Mucosa of stomach (tissue), 1 donor: ENCODE measurements around the gene GPR156.
"Not testable (repeated sequence)": the region's sequence is repeated elsewhere in the genome, so short reads cannot be mapped to it uniquely, and the experiment has no call there.

ENCODE experiments used
- H3K27me3 ChIP-seq: one replicate; pipeline ENCODE4 v1.7.0; 2013; ENCODE audit warnings: mild to moderate bottlenecking, low read length; ENCODE audit not compliant: control insufficient read depth, insufficient read depth
- H3K36me3 ChIP-seq: one replicate; pipeline ENCODE4 v1.7.0; 2013; ENCODE audit warnings: low read length; ENCODE audit not compliant: control insufficient read depth, insufficient read depth
- H3K4me1 ChIP-seq: one replicate; pipeline ENCODE4 v1.7.0; 2013; ENCODE audit warnings: mild to moderate bottlenecking, low read length; ENCODE audit not compliant: control insufficient read depth, insufficient read depth
- H3K4me3 ChIP-seq: one replicate; pipeline ENCODE4 v1.7.0; 2013; ENCODE audit warnings: low read length
- H3K9ac ChIP-seq: one replicate; pipeline ENCODE4 v1.7.0; 2013; ENCODE audit warnings: mild to moderate bottlenecking, low read length, moderate library complexity
- H3K9me3 ChIP-seq: one replicate; pipeline ENCODE4 v1.7.0; 2013; ENCODE audit warnings: mild to moderate bottlenecking, low read length, moderate library complexity; ENCODE audit not compliant: control insufficient read depth
- donor health status: Pancreatic carcinoma.

Gene GPR156

GRCh38 chr3:120265989-120266388 lies 19.0 kb downstream of the GPR156 start:
- no peak overlapping the region for H3K4me3 ChIP-seq
- H3K9ac ChIP-seq: no peak overlapping the region
- no peaks in the 10 kb centered on the region for H3K9me3 ChIP-seq
- no peaks in the 10 kb centered on the region for H3K4me1 ChIP-seq
- H3K27me3 ChIP-seq: no peaks in the 10 kb centered on the region
- no peaks in the 10 kb centered on the region for H3K36me3 ChIP-seq

DNA sequence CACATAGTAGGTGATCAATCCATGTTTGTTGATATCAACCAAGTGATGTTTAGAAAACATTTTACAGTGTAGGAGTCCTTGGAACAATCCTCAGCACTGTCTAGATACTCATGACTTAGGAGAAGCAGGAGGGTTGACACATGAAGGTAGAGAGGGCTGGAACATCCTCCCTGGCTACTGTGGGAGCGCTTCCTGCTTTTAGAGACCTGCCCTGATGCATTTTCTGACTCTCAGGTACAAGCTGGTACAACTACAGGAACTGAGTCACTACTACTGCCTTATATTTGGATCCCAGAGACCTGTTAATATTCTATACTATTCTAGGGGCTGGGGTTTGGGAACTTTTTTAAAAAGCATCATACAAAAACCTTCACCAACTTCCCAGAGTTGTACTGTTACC lies 20.1 kb downstream of the GPR156 start:
- Histone ChIP-seq H3K36me3 (no peaks in the 10 kb centered on the region), H3K9ac (no peak overlapping the region), H3K4me3 (no peak overlapping the region), H3K4me1 (no peaks in the 10 kb centered on the region), H3K9me3 (no peaks in the 10 kb centered on the region), H3K27me3 (no peaks in the 10 kb centered on the region)

DNA sequence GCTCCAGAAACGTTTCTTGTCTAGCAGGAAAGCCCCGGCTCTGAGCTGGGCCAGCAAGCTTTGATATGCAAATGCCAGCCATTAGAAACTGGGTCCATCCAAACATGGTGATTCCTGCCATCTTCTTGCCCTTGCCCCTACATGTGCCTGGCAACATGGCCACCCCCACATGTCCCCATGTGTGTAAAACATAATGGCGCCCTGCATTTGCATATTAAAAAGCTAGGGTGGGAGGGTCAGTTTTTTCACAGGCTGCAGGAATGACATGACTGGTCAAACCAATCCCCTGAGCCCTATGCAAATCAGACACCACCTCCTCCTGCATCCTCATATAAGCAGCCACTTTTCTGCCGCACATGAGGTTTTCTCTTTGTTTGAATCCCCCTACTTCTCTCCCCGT lies 21.2 kb downstream of the GPR156 start:
- no peak overlapping the region for H3K4me3 ChIP-seq
- no peaks in the 10 kb centered on the region for H3K9me3 ChIP-seq
- no peak overlapping the region for H3K9ac ChIP-seq
- no peaks in the 10 kb centered on the region for H3K4me1 ChIP-seq
- no peaks in the 10 kb centered on the region for H3K36me3 ChIP-seq
- no peaks in the 10 kb centered on the region for H3K27me3 ChIP-seq

DNA sequence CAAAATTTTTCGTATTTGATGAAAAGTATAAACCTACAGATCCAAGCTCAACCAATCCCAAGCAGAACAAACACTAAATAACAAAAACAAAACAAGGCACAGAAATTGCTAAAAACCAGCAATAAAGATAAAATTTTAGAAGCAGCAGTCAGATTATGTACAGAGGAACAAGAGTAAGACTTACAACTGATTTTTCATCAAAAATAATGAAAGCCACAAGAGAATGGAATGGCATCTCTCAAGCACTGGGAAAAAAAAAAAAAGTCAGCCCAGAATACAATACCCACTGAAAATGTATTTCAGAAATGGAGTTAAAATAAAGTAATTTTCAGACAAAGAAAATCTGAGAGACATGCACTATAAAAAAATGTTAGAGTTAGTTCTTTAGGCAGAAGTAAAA lies 27.0 kb downstream of the GPR156 start:
- Histone ChIP-seq H3K36me3 (no peaks in the 10 kb centered on the region), H3K9ac (no peak overlapping the region), H3K4me3 (no peak overlapping the region), H3K27me3 (no peaks in the 10 kb centered on the region), H3K9me3 (no peaks in the 10 kb centered on the region), H3K4me1 (no peaks in the 10 kb centered on the region)

- H3K9me3 ChIP-seq: no peaks in the 10 kb centered on the region
- no peaks in the 10 kb centered on the region for H3K27me3 ChIP-seq
- no peak overlapping the region for H3K9ac ChIP-seq
- H3K36me3 ChIP-seq: no peaks in the 10 kb centered on the region
- H3K4me1 ChIP-seq: no peaks in the 10 kb centered on the region
- H3K4me3 ChIP-seq: no peak overlapping the region
These were observed 39.6 kb downstream of the GPR156 start for GRCh38 chr3:120245386-120245785.

DNA sequence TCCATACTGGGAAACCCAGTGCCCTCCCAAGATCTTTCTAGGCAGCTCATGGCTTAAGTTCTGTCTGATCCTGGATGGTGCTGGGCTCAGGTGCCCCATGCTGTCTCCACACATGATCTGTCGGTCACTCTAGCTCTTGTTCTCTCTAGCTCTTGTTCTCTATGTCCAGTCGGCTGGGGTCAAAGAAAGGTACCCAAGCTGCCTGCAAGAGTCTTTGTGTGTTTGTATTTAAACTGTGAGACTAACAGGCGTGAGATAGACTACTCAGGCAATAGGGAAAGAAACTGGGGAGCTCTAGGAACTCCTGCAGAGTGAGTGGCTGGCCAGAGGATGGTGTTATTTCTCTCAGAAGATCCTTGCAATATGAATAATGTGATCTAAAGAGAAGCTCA lies 40.2 kb downstream of the GPR156 start:
- H3K4me3 ChIP-seq: no peak overlapping the region
- no peaks in the 10 kb centered on the region for H3K27me3 ChIP-seq
- H3K9me3 ChIP-seq: no peaks in the 10 kb centered on the region
- H3K9ac ChIP-seq: no peak overlapping the region
- no peaks in the 10 kb centered on the region for H3K36me3 ChIP-seq
- no peaks in the 10 kb centered on the region for H3K4me1 ChIP-seq

GRCh38 chr3:120239644-120240043 lies 45.4 kb downstream of the GPR156 start:
- Histone ChIP-seq H3K4me3 (no peak overlapping the region), H3K27me3 (no peaks in the 10 kb centered on the region), H3K4me1 (no peaks in the 10 kb centered on the region), H3K9ac (no peak overlapping the region), H3K9me3 (no peaks in the 10 kb centered on the region), H3K36me3 (no peaks in the 10 kb centered on the region)

GRCh38 chr3:120227710-120228347 lies 57.2 kb downstream of the GPR156 start:
- no peaks in the 10 kb centered on the region for H3K9me3 ChIP-seq
- no peak overlapping the region for H3K9ac ChIP-seq
- no peaks in the 10 kb centered on the region for H3K36me3 ChIP-seq
- H3K4me3 ChIP-seq: no peak overlapping the region
- H3K4me1 ChIP-seq: no peaks in the 10 kb centered on the region
- H3K27me3 ChIP-seq: no peaks in the 10 kb centered on the region

- Histone ChIP-seq H3K36me3 (no peaks in the 10 kb centered on the region), H3K4me3 (no peak overlapping the region), H3K9ac (no peak overlapping the region), H3K4me1 (no peaks in the 10 kb centered on the region), H3K9me3 (no peaks in the 10 kb centered on the region), H3K27me3 (no peaks in the 10 kb centered on the region)
These were observed 60.8 kb downstream of the GPR156 start for GRCh38 chr3:120224237-120224636.

- Histone ChIP-seq H3K27me3 (no peaks in the 10 kb centered on the region), H3K9ac (no peak overlapping the region), H3K9me3 (no peaks in the 10 kb centered on the region), H3K4me3 (no peak overlapping the region), H3K4me1 (no peaks in the 10 kb centered on the region), H3K36me3 (no peaks in the 10 kb centered on the region)
These were observed 66.0 kb downstream of the GPR156 start for GRCh38 chr3:120218981-120219380.

DNA sequence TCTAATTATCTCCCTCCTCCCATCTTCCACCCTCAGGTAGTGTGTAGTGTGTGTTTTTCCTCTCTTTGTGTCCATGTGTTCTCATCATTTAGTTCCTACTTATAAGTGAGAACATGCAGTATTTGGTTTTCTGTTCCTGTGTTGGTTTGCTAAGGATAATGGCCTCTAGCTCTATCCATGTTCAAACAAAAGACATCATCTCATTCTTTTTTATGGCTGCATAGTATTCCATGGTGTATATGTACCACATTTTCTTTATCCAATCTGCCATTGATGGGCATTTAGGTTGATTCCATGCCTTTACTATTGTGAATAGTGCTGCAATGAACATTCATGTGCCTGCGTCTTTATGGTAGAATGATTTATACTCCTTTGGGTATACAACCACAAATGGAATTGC lies 68.4 kb downstream of the GPR156 start:
- H3K9ac ChIP-seq, H3K36me3 ChIP-seq, H3K4me3 ChIP-seq, H3K9me3 ChIP-seq, H3K27me3 ChIP-seq, H3K4me1 ChIP-seq: not testable (repeated sequence)

GRCh38 chr3:120214176-120214575 lies 70.8 kb downstream of the GPR156 start:
- no peaks in the 10 kb centered on the region for H3K36me3 ChIP-seq
- no peaks in the 10 kb centered on the region for H3K4me1 ChIP-seq
- H3K9ac ChIP-seq: no peak overlapping the region
- no peak overlapping the region for H3K4me3 ChIP-seq
- no peaks in the 10 kb centered on the region for H3K27me3 ChIP-seq
- no peaks in the 10 kb centered on the region for H3K9me3 ChIP-seq

GRCh38 chr3:120212505-120212904 lies 72.5 kb downstream of the GPR156 start:
- H3K27me3 ChIP-seq: no peaks in the 10 kb centered on the region
- H3K4me1 ChIP-seq: no peaks in the 10 kb centered on the region
- H3K36me3 ChIP-seq: no peaks in the 10 kb centered on the region
- no peak overlapping the region for H3K4me3 ChIP-seq
- no peak overlapping the region for H3K9ac ChIP-seq
- no peaks in the 10 kb centered on the region for H3K9me3 ChIP-seq
